HepG2 (cell line): ENCODE measurements around the gene TBC1D1. TPM values are rescaled to one million over a fixed set of nuclear protein-coding genes. Genes with fewer than 3 reads are reported as not detected.

Experiments
- CAMTA2 ChIP-seq: sonication (generic); formaldehyde crosslinking; IDR thresholded peaks from 2 replicates; pipeline ENCODE4 v1.4.0; 2020; ENCODE audit warnings: mild to moderate bottlenecking, missing genetic modification reagents, borderline replicate concordance
- CC2D1A ChIP-seq: sonication (generic); formaldehyde crosslinking; IDR thresholded peaks from 2 replicates; pipeline ENCODE4 v1.8.1; 2023; ENCODE audit warnings: mild to moderate bottlenecking, missing genetic modification reagents
- CENPX ChIP-seq: sonication (generic); formaldehyde crosslinking; IDR thresholded peaks from 2 replicates; pipeline ENCODE4 v1.9.0; 2021; ENCODE audit warnings: mild to moderate bottlenecking, missing genetic modification reagents, moderate library complexity
- KDM4B ChIP-seq: sonication (generic); formaldehyde crosslinking; IDR thresholded peaks from 2 replicates; pipeline ENCODE4 v1.4.0; 2020; ENCODE audit warnings: missing genetic modification reagents
- KLF13 ChIP-seq: sonication (generic); formaldehyde crosslinking; IDR thresholded peaks from 2 replicates; pipeline ENCODE4 v1.4.0; 2020; ENCODE audit warnings: mild to moderate bottlenecking, missing genetic modification reagents
- NCOA2 ChIP-seq: sonication (generic); formaldehyde crosslinking; IDR thresholded peaks from 2 replicates; pipeline ENCODE4 v1.8.0; 2022; ENCODE audit warnings: inconsistent platforms
- RAD51 ChIP-seq: fragments of 450-650 bp; IDR thresholded peaks from 2 replicates; pipeline ENCODE4 v1.6.1; 2016; ENCODE audit warnings: borderline replicate concordance
- SP1 ChIP-seq, 2 experiments: fragments of 450-650 bp in 1 of 2; sonication (generic) in 1 of 2; formaldehyde crosslinking in 1 of 2; IDR thresholded peaks; 2 replicates each; pipeline versions ENCODE4 v1.4.0 to v1.6.1; 2016 to 2020; ENCODE audit warnings: missing genetic modification reagents in 1 of 2
- SYNCRIP ChIP-seq: fragments of 200-400 bp; formaldehyde crosslinking; IDR thresholded peaks from 2 replicates; pipeline ENCODE4 v1.6.1; 2018; ENCODE audit warnings: mild to moderate bottlenecking, low read depth, low read length; ENCODE audit not compliant: insufficient read depth
- TAF1 ChIP-seq: sonication (generic); formaldehyde crosslinking; IDR thresholded peaks from 2 replicates; pipeline ENCODE4 v1.4.0; 2020; ENCODE audit warnings: missing genetic modification reagents
- TARDBP ChIP-seq: sonication (generic); formaldehyde crosslinking; IDR thresholded peaks from 2 replicates; pipeline ENCODE4 v1.8.0; 2022; ENCODE audit warnings: mild to moderate bottlenecking, missing genetic modification reagents
- TMF1 ChIP-seq: sonication (generic); formaldehyde crosslinking; IDR thresholded peaks from 2 replicates; pipeline ENCODE4 v1.8.1; 2022; ENCODE audit warnings: low read depth, missing genetic modification reagents
- U2AF2 ChIP-seq: fragments of 200-400 bp; formaldehyde crosslinking; IDR thresholded peaks from 2 replicates; pipeline ENCODE4 v1.6.1; 2017; ENCODE audit warnings: low read depth, mild to moderate bottlenecking, low read length
- YEATS4 ChIP-seq: sonication (generic); formaldehyde crosslinking; IDR thresholded peaks from 2 replicates; pipeline ENCODE4 v1.4.0; 2020; ENCODE audit warnings: missing genetic modification reagents, borderline replicate concordance
- ZKSCAN8 ChIP-seq: IDR thresholded peaks from 2 replicates; pipeline ENCODE4 v1.6.1; 2016; ENCODE audit warnings: borderline replicate concordance, missing genetic modification reagents, missing compliant biosample characterization
- ZMYM2 ChIP-seq: sonication (generic); formaldehyde crosslinking; IDR thresholded peaks from 2 replicates; pipeline ENCODE4 v1.8.0; 2022; ENCODE audit warnings: mild to moderate bottlenecking, missing genetic modification reagents
- ZNF234 ChIP-seq: sonication (generic); formaldehyde crosslinking; conservative IDR thresholded peaks from 2 replicates; pipeline ENCODE4 v1.5.1; 2020; ENCODE audit warnings: mild to moderate bottlenecking, missing genetic modification reagents
- ZNF274 ChIP-seq: sonication (generic); formaldehyde crosslinking; IDR thresholded peaks from 2 replicates; pipeline ENCODE4 v1.5.1; 2020; ENCODE audit warnings: mild to moderate bottlenecking, missing genetic modification reagents
- ZNF296 ChIP-seq: sonication (generic); formaldehyde crosslinking; conservative IDR thresholded peaks from 2 replicates; pipeline ENCODE4 v1.5.0; 2020; ENCODE audit warnings: mild to moderate bottlenecking, missing genetic modification reagents
- ZNF326 ChIP-seq: sonication (generic); formaldehyde crosslinking; IDR thresholded peaks from 2 replicates; pipeline ENCODE4 v1.4.0; 2020; ENCODE audit warnings: missing genetic modification reagents, borderline replicate concordance
- ZNF335 ChIP-seq: sonication (generic); formaldehyde crosslinking; IDR thresholded peaks from 2 replicates; pipeline ENCODE4 v1.4.0; 2020; ENCODE audit warnings: missing genetic modification reagents
- ZNF496 ChIP-seq: sonication (generic); formaldehyde crosslinking; IDR thresholded peaks from 2 replicates; pipeline ENCODE4 v1.8.1; 2023; ENCODE audit warnings: mild to moderate bottlenecking, moderate library complexity, missing genetic modification reagents; ENCODE audit not compliant: insufficient replicate concordance
- ZNF644 ChIP-seq: IDR thresholded peaks from 2 replicates; pipeline ENCODE4 v1.6.1; 2016; ENCODE audit warnings: low read depth
- ZNF75D ChIP-seq: sonication (generic); formaldehyde crosslinking; IDR thresholded peaks from 2 replicates; pipeline ENCODE4 v1.8.1; 2023; ENCODE audit warnings: missing genetic modification reagents, mild to moderate bottlenecking, borderline replicate concordance
- polyA plus RNA-seq, 8 experiments: library from polyadenylated mRNA; depleted of rRNA in 3 of 8; stranded (reverse) in 7 of 8; unstranded in 1 of 8; fragments of >200 nt; fragmentation: Illumina TruSeq in 4 of 8; extraction: Trizol in 4 of 8; gene quantifications; 2 replicates each; pipeline versions ENCODE4 v1.2.1 to v1.2.3, GENCODE V29; 2011 to 2016; ENCODE audit warnings: low read depth in 4 of 8, missing spikeins in 1 of 8, mixed read lengths in 1 of 8; ENCODE audit not compliant: insufficient read depth in 1 of 8
- total RNA-seq, 5 experiments: library from RNA; depleted of rRNA; stranded (reverse); fragments of >200 nt; fragmentation: Illumina TruSeq; extraction: Trizol; gene quantifications; 2 replicates each; pipeline ENCODE4 v1.2.3, GENCODE V29; 2016; ENCODE audit warnings: low read depth in 1 of 5
- TF ChIP-seq, protein P1 (sequence below): sonication (generic); formaldehyde crosslinking; IDR thresholded peaks from 2 replicates; pipeline ENCODE4 v1.4.0; 2020; ENCODE audit warnings: missing genetic modification reagents, borderline replicate concordance
- TF ChIP-seq, protein P2 (sequence below): sonication (generic); formaldehyde crosslinking; IDR thresholded peaks from 2 replicates; pipeline ENCODE4 v1.4.0; 2020; ENCODE audit warnings: low read depth, missing genetic modification reagents

Gene TBC1D1
- total and polyA plus RNA-seq, 2 of the 13 experiments (the other 11 are each of a cell fraction or from before 2014, with no cell fraction given), result 37.3 to 62.8 TPM

DNA sequence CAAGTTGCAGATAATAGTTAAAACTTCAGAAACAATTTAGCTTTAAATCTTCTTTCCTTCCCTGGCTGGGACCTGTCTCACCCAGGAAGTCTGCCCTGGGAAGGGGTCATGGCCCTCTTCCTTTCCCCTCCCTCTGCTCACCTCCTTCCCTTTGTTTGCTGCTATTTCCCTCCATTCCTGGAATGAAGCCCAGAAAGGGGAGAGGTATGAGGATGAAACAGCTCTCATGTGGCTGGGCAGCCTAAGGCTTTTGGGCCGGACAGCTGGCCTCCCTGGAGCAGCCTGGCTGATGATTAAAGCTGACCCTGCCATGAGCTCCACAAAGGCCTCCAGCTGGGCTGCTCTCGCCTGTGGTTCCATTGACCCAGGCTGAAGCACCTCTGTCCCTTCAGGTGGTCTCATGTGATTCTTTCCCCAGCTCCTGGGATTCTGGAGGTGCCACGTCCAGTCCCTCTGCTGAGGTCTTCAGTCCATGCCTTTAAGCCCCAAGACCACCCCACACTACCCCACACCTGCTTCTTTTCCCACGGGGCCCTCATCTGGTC, 271.4 kb downstream of the TBC1D1 start (continued):
- TF ChIP-seq CAMTA2 (CRISPR knock-in tag), result no peak
- no peak for TF ChIP-seq ZNF75D (CRISPR knock-in tag)
- no peak for TF ChIP-seq ZNF296 (CRISPR knock-in tag)
- no peak for TF ChIP-seq CENPX
- no peak for TF ChIP-seq ZNF335
- no peak for TF ChIP-seq KLF13 (CRISPR knock-in tag)
- TF ChIP-seq YEATS4, result peak; percentile 42; the same call in 1 of the 2 replicates
- no peak for TF ChIP-seq TMF1 (CRISPR knock-in tag)
- peak; percentile 80; the same call in 1 of the 2 replicates for TF ChIP-seq ZKSCAN8 (CRISPR knock-in tag)
- no peak for TF ChIP-seq U2AF2
- no peak for TF ChIP-seq SYNCRIP
- TF ChIP-seq, protein P1, sequence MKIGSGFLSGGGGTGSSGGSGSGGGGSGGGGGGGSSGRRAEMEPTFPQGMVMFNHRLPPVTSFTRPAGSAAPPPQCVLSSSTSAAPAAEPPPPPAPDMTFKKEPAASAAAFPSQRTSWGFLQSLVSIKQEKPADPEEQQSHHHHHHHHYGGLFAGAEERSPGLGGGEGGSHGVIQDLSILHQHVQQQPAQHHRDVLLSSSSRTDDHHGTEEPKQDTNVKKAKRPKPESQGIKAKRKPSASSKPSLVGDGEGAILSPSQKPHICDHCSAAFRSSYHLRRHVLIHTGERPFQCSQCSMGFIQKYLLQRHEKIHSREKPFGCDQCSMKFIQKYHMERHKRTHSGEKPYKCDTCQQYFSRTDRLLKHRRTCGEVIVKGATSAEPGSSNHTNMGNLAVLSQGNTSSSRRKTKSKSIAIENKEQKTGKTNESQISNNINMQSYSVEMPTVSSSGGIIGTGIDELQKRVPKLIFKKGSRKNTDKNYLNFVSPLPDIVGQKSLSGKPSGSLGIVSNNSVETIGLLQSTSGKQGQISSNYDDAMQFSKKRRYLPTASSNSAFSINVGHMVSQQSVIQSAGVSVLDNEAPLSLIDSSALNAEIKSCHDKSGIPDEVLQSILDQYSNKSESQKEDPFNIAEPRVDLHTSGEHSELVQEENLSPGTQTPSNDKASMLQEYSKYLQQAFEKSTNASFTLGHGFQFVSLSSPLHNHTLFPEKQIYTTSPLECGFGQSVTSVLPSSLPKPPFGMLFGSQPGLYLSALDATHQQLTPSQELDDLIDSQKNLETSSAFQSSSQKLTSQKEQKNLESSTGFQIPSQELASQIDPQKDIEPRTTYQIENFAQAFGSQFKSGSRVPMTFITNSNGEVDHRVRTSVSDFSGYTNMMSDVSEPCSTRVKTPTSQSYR (CRISPR knock-in tag), result peak; percentile 53; the same call in 1 of the 2 replicates
- TF ChIP-seq ZMYM2 (CRISPR knock-in tag), result peak; percentile 86
- peak; percentile 93 for TF ChIP-seq NCOA2 (CRISPR knock-in tag)
- TF ChIP-seq ZNF326 (CRISPR knock-in tag), result no peak
- peak; percentile 34; the same call in 1 of the 2 replicates for TF ChIP-seq TAF1 (CRISPR knock-in tag)
- peak; percentile 69; the same call in 1 of the 2 replicates for TF ChIP-seq TARDBP (CRISPR knock-in tag)
- no peak for TF ChIP-seq ZNF234 (CRISPR knock-in tag)
- no peak; the same call in 1 of the 2 replicates for TF ChIP-seq KDM4B (CRISPR knock-in tag)
- TF ChIP-seq RAD51, result no peak
- TF ChIP-seq SP1 (IDR thresholded peaks at IDR 0.05), result no peak
- no peak for TF ChIP-seq SP1 (CRISPR knock-in tag; IDR thresholded peaks at IDR 0.05)
- TF ChIP-seq, protein P2, sequence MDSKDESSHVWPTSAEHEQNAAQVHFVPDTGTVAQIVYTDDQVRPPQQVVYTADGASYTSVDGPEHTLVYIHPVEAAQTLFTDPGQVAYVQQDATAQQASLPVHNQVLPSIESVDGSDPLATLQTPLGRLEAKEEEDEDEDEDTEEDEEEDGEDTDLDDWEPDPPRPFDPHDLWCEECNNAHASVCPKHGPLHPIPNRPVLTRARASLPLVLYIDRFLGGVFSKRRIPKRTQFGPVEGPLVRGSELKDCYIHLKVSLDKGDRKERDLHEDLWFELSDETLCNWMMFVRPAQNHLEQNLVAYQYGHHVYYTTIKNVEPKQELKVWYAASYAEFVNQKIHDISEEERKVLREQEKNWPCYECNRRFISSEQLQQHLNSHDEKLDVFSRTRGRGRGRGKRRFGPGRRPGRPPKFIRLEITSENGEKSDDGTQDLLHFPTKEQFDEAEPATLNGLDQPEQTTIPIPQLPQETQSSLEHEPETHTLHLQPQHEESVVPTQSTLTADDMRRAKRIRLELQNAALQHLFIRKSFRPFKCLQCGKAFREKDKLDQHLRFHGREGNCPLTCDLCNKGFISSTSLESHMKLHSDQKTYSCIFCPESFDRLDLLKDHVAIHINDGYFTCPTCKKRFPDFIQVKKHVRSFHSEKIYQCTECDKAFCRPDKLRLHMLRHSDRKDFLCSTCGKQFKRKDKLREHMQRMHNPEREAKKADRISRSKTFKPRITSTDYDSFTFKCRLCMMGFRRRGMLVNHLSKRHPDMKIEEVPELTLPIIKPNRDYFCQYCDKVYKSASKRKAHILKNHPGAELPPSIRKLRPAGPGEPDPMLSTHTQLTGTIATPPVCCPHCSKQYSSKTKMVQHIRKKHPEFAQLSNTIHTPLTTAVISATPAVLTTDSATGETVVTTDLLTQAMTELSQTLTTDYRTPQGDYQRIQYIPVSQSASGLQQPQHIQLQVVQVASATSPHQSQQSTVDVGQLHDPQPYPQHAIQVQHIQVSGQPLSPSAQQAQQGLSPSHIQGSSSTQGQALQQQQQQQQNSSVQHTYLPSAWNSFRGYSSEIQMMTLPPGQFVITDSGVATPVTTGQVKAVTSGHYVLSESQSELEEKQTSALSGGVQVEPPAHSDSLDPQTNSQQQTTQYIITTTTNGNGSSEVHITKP (CRISPR knock-in tag), result peak; percentile 82; the same call in 1 of the 2 replicates
- no peak for TF ChIP-seq CC2D1A
- TF ChIP-seq ZNF496, result no peak
- TF ChIP-seq ZNF644 (CRISPR knock-in tag), result peak; percentile 91
- no peak for TF ChIP-seq ZNF274 (CRISPR knock-in tag)
